ENCODE results near the gene SPOCD1. TPM values are rescaled to one million over a fixed set of nuclear protein-coding genes. Genes with fewer than 3 reads are reported as not detected.

SPOCD1 gene
- total and polyA plus RNA-seq, 2 of the 4 experiments (the other 2 are of a cell fraction), result 59.7 to 132 TPM

DNA sequence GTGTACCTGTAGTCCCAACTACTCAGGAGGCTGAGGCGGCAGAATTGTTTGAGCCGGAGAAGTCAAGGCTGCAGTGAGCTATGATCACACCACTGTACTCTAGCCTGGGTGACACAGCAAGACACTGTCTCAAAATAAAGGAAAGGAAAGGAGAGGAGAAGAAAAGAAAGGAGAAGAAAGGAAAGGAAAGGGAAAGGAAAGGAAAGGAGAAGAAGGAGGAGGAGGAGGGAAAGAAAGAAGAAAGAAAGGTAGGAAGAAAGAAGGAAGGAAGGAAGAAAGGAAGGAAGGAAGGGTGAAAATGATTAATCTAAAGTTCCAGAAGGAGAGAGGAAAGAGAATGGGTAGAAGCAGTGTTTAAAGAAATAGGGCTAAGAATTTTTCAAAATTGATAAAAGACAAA, 12.2 kb downstream of the SPOCD1 start:
- H3K4me2 ChIP-seq (ENCODE audit: low read depth, low read length), result no peak overlapping the region
- intact Hi-C loops (cut with micrococcal nuclease), result no loop called here
- in situ Hi-C loops (cut with MboI; ENCODE audit: low sequenced_read_pairs), result no loop called here
- no peak for ATAC-seq (ENCODE audit: low read depth)
- BruUV-seq (replicated peaks), result no TSS peak
- peaks cover 11% of the 10 kb centered on the region for H3K4me1 ChIP-seq (ENCODE audit: control insufficient read depth, insufficient read depth, low read length)
- no peaks in the 10 kb centered on the region for H3K27me3 ChIP-seq (ENCODE audit: control insufficient read depth, insufficient read depth, low read length)
- no peak overlapping the region for H3K27ac ChIP-seq (ENCODE audit: insufficient read depth, low read length)
- no peak overlapping the region for H3K14ac ChIP-seq (replicated peaks; ENCODE audit: low read depth, low read length)
- H3K36me3 ChIP-seq (ENCODE audit: control insufficient read depth, insufficient read depth, low read length), result no peaks in the 10 kb centered on the region
- no peak overlapping the region for H2BK5ac ChIP-seq (ENCODE audit: low read depth, low read length, poor library complexity, severe bottlenecking)
- no peak overlapping the region for H2AK9ac ChIP-seq (replicated peaks; ENCODE audit: low read depth, low read length, poor library complexity)
- H3K9me3 ChIP-seq (ENCODE audit: control insufficient read depth, insufficient read depth, low read length), result no peaks in the 10 kb centered on the region
- no peak overlapping the region; the same call in 1 of the 2 replicates for H2AK5ac ChIP-seq (ENCODE audit: low read depth, low read length)
- no peak overlapping the region for H4K8ac ChIP-seq (ENCODE audit: low read depth in 2 of 2, low read length in 2 of 2)
- peaks cover 0 to 6% of the 10 kb centered on the region in 2 experiments; a peak in 1 of 4 replicates for H3K79me1 ChIP-seq (ENCODE audit: low read depth in 1 of 2, low read length in 2 of 2)
- H2BK120ac ChIP-seq (ENCODE audit: low read depth, low read length), result no peak overlapping the region
- no peaks in the 10 kb centered on the region for H4K20me1 ChIP-seq (ENCODE audit: insufficient read depth, low read length)
- no peak overlapping the region for H2BK15ac ChIP-seq (ENCODE audit: low read depth, low read length)
- no peak overlapping the region for H2BK20ac ChIP-seq (ENCODE audit: low read depth, low read length)
- no peak for DNase-seq
- TF ChIP-seq RAD21 (IDR thresholded peaks at IDR 0.05; ENCODE audit: low read length) (no peak), RFX5 (IDR thresholded peaks at IDR 0.05; ENCODE audit: low read depth, low read length) (no peak), CHD1 (IDR thresholded peaks at IDR 0.05; ENCODE audit: low read depth, low read length) (no peak), MXI1 (IDR thresholded peaks at IDR 0.05; ENCODE audit: borderline replicate concordance, low read depth, low read length) (no peak), NFE2L2 (IDR thresholded peaks at IDR 0.05; ENCODE audit: low read depth, low read length) (no peak), MAFK (IDR thresholded peaks at IDR 0.05; ENCODE audit: low read depth, low read length) (no peak), BHLHE40 (IDR thresholded peaks at IDR 0.05; ENCODE audit: low read depth, low read length) (no peak), CEBPB (IDR thresholded peaks at IDR 0.05; ENCODE audit: low read depth, low read length) (no peak), SMC3 (IDR thresholded peaks at IDR 0.05; ENCODE audit: low read depth, low read length) (no peak), MAZ (IDR thresholded peaks at IDR 0.05; ENCODE audit: borderline replicate concordance, low read depth, low read length) (no peak), CTCF (conservative IDR thresholded peaks at IDR 0.05; ENCODE audit: low read depth, low read length) (no peak)
- TF ChIP-seq, protein P1, sequence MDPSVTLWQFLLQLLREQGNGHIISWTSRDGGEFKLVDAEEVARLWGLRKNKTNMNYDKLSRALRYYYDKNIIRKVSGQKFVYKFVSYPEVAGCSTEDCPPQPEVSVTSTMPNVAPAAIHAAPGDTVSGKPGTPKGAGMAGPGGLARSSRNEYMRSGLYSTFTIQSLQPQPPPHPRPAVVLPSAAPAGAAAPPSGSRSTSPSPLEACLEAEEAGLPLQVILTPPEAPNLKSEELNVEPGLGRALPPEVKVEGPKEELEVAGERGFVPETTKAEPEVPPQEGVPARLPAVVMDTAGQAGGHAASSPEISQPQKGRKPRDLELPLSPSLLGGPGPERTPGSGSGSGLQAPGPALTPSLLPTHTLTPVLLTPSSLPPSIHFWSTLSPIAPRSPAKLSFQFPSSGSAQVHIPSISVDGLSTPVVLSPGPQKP (IDR thresholded peaks at IDR 0.05; ENCODE audit: borderline replicate concordance, low read depth, low read length), result no peak
- no peak overlapping the region for H4K91ac ChIP-seq (ENCODE audit: insufficient read depth, low read depth, low read length)
- H3K18ac ChIP-seq (ENCODE audit: low read depth, low read length), result no peak overlapping the region
- WGBS, 2 experiments (ENCODE audit: extremely low coverage in 2 of 2, insufficient read length in 1 of 2), result 90% methylated on average over 2 of the region's 2 CpGs; no CpG with 5 or more reads in 1 of the 2 experiments
- H3K4me3 ChIP-seq (ENCODE audit: insufficient read depth, low read depth, low read length), result no peak overlapping the region
- no peak overlapping the region for H3K23ac ChIP-seq (ENCODE audit: low read depth, low read length)
- H2AFZ ChIP-seq (replicated peaks; ENCODE audit: low read length, poor library complexity), result no peak overlapping the region
- ChIA-PET POLR2A (ENCODE audit: unreplicated experiment) (no interaction called here), CTCF (interaction anchor here (1.1 kb wide), 1 partner anchor 15 kb away, joined by 3 read pairs; no protein-coding TSS in a partner anchor)
- no peak overlapping the region for H3K4ac ChIP-seq (ENCODE audit: low read depth, low read length)
- H3K9me1 ChIP-seq (ENCODE audit: insufficient read depth, low read length), result no peaks in the 10 kb centered on the region; the same call in 1 of the 2 replicates
- H3K56ac ChIP-seq (ENCODE audit: extremely low read depth, insufficient read depth, low read length), result no peak overlapping the region
- H4K5ac ChIP-seq (ENCODE audit: low read depth, low read length), result no peak overlapping the region
- H3K9ac ChIP-seq (ENCODE audit: low read depth, low read length), result no peak overlapping the region
- dilution Hi-C loops (cut with HindIII; ENCODE audit: low sequenced_read_pairs, unreplicated experiment), result no loop called here
